Skeletal muscle tissue (tissue), 4 donors: ENCODE results near the gene CYGB. TPM values are rescaled to one million over a fixed set of nuclear protein-coding genes. Genes with fewer than 3 reads are reported as not detected.
A peak's percentile ranks its signal among the peaks of the same experiment; 100 is the strongest.

Source experiments
- H3K27ac ChIP-seq: one replicate; pipeline ENCODE4 v1.7.0; 2013; ENCODE audit warnings: mild to moderate bottlenecking, low read depth, low read length, inconsistent platforms
- H3K27me3 ChIP-seq, 3 donors: one replicate each; pipeline ENCODE4 v1.7.0; 2013; ENCODE audit warnings: low read length in 3 of 3; ENCODE audit not compliant: control insufficient read depth in 3 of 3, insufficient read depth in 3 of 3
- H3K36me3 ChIP-seq, 3 donors: one replicate each; pipeline ENCODE4 v1.7.0; 2013; ENCODE audit warnings: low read length in 3 of 3; ENCODE audit not compliant: control insufficient read depth in 3 of 3, insufficient read depth in 3 of 3
- H3K4me1 ChIP-seq, 3 donors: one replicate each; pipeline ENCODE4 v1.7.0; 2013; ENCODE audit warnings: low read length in 3 of 3, mild to moderate bottlenecking in 3 of 3; ENCODE audit not compliant: control insufficient read depth in 3 of 3, insufficient read depth in 3 of 3
- H3K4me3 ChIP-seq, 3 donors: one replicate each; pipeline ENCODE4 v1.7.0; 2013; ENCODE audit warnings: low read length in 3 of 3
- H3K9ac ChIP-seq, 3 donors: one replicate each; pipeline ENCODE4 v1.7.0; 2013; ENCODE audit warnings: low read length in 3 of 3, mild to moderate bottlenecking in 3 of 3, moderate library complexity in 2 of 3, low read depth in 1 of 3
- H3K9me3 ChIP-seq, 3 donors: one replicate each; pipeline ENCODE4 v1.7.0; 2013; ENCODE audit warnings: low read length in 3 of 3; ENCODE audit not compliant: control insufficient read depth in 3 of 3
- total RNA-seq: library from RNA; depleted of rRNA; stranded (reverse); fragments of >200 nt; gene quantifications from one replicate; pipeline ENCODE4 v1.2.3, GENCODE V29; 2014
- donor health status: Osteomylitis.

CYGB gene
- total RNA-seq, 1 donor from 2014 or later: 8.9 TPM

DNA sequence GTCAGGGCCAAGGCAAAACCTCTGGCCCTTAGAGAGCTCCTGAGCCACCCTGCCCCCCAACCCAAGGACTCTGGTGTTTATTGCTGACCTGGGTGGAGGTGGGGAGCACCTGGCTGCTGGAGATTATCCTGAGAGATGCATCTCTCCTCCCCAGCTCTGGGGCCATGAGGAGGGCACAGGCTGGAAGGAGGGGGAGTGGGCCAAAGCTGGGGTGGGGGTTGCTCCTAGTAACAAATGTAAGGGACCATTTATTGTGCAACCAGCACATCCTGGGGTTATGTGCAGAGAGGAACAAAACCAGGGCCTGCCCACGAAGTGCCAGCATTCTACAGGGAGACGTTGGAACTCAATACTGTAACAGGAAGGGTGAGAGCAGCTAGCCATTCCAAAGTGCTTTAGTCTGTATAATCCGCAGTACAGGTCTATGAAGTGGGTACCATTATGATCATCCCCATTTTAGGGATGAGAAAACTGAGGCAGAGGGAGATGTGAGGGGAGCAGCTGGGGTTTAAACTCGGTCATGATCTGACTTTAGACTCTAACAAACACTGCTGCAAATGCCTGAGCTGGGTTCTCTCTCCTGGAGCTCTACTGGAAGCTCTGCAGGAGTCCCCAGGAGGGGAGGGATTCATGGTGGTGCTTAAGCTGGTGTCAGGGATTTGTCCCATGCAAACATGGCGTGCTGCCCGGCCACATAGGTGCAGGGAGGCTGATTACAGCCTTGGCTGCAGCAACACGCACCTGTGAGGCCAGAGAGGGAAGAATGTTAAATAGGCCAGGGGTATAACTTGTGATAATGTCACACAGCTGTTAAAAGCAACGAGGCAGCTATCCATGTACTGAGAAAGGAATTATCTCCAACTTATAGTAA lies 34.9 kb downstream of the CYGB start:
- no peaks in the 10 kb centered on the region for H3K36me3 ChIP-seq
- peaks cover 39 to 48% (median 45%) of the 10 kb centered on the region in 3 donors for H3K4me1 ChIP-seq
- no peaks in the 10 kb centered on the region for H3K9me3 ChIP-seq
- no peak overlapping the region for H3K27ac ChIP-seq
- H3K9ac ChIP-seq: no peak overlapping the region
- no peak overlapping the region for H3K4me3 ChIP-seq
- H3K27me3 ChIP-seq: peaks cover 0 to 7% (median 0%) of the 10 kb centered on the region in 3 donors

DNA sequence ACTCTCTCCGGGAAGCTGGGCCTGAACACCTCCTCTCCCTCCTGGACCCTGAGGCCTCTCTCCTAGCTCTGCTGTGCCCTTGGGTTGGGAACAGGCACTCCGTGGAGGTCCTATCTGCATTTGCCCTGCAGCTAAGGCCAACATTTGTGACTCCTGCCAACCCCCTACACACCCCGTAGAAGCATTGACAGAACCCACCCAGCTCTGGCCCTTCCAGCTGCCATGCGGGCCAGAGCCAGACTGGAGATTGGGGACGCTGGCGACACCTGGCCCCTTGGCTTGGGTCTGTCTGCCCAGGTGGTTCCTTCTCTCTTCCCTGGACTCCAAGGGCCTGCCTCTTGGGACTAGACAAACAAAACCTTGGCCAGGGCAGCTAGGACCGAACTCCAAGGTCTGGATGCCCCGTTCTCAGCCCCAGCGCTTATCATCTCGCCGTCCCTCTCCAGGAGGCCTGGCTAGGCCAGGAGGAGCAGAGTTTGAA lies 35.6 kb downstream of the CYGB start:
- peak overlapping the region; percentile 68 to 81 (median 76) for H3K4me3 ChIP-seq
- H3K9me3 ChIP-seq: no peaks in the 10 kb centered on the region
- peak overlapping the region; percentile 73 for H3K27ac ChIP-seq
- H3K4me1 ChIP-seq: peaks cover 41 to 54% (median 51%) of the 10 kb centered on the region in 3 donors
- H3K9ac ChIP-seq: peak overlapping the region; percentile 38 to 87 (median 65)
- H3K27me3 ChIP-seq: peaks cover 0 to 4% (median 0%) of the 10 kb centered on the region in 3 donors
- no peaks in the 10 kb centered on the region for H3K36me3 ChIP-seq

DNA sequence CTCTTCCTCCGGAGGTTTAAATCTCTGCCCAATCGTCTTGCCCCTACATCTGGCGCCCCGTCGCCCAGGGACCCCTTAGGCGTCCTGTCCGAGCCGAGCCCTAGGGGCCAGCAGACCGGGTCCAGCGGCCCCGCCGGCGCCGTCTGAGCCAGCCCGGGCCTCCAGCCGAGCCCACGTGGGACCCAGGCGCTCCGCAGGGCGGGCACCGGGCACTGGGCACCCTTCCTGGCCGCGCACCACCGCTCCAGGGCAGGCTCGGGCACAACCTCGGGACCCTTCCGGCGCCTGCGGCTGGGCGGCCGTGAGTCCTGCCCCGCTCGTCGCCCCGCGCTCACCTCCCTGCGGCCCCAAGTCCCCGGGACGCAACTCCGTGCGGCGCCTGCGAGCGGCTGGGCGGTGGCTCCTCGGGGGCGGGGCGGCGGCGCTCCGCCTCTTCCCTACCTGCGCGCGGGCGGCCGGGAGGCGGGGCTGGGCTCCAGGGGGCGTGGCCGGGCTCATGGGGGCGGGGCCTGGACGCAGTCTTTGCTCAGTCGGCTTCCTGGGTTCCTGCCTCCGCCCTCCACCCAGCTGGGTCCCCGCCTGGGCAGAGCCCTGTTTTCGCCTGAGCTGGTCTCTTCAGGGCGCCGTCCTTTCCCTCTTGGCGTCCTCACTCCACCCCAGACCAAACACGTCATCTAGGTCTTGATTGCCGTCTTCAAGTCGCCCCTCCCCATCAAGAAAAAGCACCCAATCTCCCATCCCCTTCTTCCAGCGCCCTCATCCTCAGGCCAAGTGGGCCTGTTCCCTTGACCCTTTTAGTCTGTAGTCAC lies 36.3 kb downstream of the CYGB start, which contains the start of gene RHBDF2:
RHBDF2 (minus strand) TSS at position 406 of the 809 bp plus-strand sequence. CDS start 19,899 bp downstream, outside the sequence.
- Histone ChIP-seq H3K4me3 (peak within 1 kb of the TSS; percentile 70 to 83 (median 76)), H3K27me3 (no peaks in the 10 kb centered on the region), H3K36me3 (no peaks in the 10 kb centered on the region), H3K9ac (peak within 1 kb of the TSS; percentile 76 to 87 (median 85)), H3K9me3 (no peaks in the 10 kb centered on the region), H3K4me1 (peaks cover 38 to 53% (median 50%) of the 10 kb centered on the region in 3 donors), H3K27ac (peak within 1 kb of the TSS; percentile 73)

DNA sequence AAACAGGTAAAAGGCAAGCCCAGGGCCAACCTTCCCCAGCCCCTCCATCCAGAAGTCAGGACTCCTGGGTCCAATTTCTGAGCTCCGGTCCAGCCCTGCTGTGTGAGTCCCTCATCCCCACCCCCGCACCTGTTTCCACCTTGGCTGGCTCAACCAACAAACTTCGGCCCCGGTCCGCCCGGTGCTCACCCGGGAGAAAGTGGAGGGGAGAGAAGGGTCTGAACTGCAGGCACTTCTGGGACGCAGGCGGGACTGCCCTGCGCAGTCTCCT lies 36.8 kb downstream of the CYGB start:
- Histone ChIP-seq H3K27ac (peak overlapping the region; percentile 73), H3K9me3 (no peaks in the 10 kb centered on the region), H3K4me3 (peak overlapping the region; percentile 70 to 83 (median 76)), H3K4me1 (peaks cover 38 to 58% (median 54%) of the 10 kb centered on the region in 3 donors), H3K36me3 (no peaks in the 10 kb centered on the region), H3K27me3 (no peaks in the 10 kb centered on the region), H3K9ac (peak overlapping the region; percentile 76 to 87 (median 85))

DNA sequence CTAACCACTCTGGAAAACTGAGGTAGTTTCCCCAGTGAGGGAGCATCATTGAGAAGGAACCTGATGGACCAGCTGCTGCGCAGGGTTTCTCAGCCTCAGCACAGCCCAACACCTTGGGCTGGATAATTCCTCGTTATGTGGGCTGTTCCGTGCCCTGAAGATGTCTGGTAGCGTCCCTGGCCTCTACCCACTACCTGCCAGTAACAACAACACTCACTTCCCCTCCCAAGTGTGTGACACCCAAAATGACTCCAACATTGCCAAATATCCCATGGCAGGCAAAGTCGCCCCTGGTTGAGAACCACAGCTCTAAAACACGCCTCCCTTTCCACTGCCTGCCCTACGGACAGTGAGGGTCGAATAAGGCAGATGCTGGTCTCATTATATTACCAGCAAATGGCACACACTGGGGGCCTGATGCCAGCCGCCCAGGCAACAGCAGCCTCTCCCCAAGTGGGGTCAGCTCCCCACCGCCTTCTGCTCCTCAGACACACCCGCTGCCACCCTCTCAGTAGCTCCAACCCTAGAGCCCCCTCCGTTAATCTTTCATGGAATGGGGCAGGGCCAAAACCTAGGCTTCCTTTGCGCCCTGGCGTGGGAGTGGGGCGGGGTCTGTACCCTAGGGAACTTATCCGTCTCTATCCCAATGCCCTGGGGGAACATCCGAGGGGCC lies 37.3 kb downstream of the CYGB start:
- Histone ChIP-seq H3K27ac (peak overlapping the region; percentile 73), H3K4me1 (peaks cover 38 to 58% (median 57%) of the 10 kb centered on the region in 3 donors), H3K9ac (peak overlapping the region; percentile 76 to 87 (median 85)), H3K27me3 (no peaks in the 10 kb centered on the region), H3K4me3 (peak overlapping the region; percentile 70 to 83 (median 76)), H3K9me3 (no peaks in the 10 kb centered on the region), H3K36me3 (no peaks in the 10 kb centered on the region)

DNA sequence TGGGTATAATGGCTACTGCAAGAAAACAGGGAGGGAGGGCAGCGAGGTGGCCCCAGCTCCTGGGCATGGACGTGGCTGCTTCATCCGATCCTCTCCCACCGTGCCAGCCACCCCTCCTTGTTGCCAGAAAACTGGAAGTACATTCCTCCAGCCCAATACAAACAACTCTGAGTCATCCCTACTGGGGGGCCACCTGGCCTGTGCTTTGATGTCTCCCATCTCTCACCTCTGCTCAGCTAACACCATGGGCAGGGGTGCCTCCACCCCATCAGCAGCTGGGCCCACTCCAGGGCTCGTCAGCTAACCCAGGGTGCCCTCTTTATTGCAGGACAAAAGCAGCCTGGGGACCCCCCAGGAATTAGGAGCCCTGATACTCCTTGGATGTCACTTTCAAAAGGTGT lies 38.2 kb downstream of the CYGB start:
- H3K36me3 ChIP-seq: no peaks in the 10 kb centered on the region
- H3K27me3 ChIP-seq: no peaks in the 10 kb centered on the region
- H3K4me3 ChIP-seq: peak overlapping the region in 2 of 3 donors; percentile 24 to 76
- no peaks in the 10 kb centered on the region for H3K9me3 ChIP-seq
- H3K4me1 ChIP-seq: peaks cover 38 to 58% (median 58%) of the 10 kb centered on the region in 3 donors
- H3K27ac ChIP-seq: peak overlapping the region; percentile 90
- H3K9ac ChIP-seq: peak overlapping the region in 2 of 3 donors; percentile 85 to 87

DNA sequence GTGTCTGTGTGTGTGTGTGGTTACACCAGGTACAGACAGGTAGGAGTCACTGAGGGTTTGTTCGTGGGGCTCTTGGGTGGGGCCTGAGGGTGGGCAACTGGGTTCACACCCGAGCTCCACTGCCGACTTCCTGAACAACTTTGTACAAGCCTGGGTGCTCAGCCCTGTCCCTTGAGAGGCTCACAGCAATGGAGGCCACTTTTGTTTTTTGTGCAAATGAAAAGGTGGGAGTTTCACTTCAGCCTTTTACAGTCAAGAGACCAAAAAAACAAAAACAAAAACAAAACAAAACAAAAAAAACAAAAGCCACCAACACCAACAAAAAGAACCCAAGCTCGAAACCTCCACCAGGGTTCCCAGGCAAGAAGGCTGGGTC lies 38.6 kb downstream of the CYGB start:
- H3K36me3 ChIP-seq: no peaks in the 10 kb centered on the region
- H3K9me3 ChIP-seq: no peaks in the 10 kb centered on the region
- peaks cover 38 to 61% (median 58%) of the 10 kb centered on the region in 3 donors for H3K4me1 ChIP-seq
- H3K9ac ChIP-seq: peak overlapping the region; percentile 69 to 87 (median 85)
- H3K27me3 ChIP-seq: no peaks in the 10 kb centered on the region
- H3K4me3 ChIP-seq: peak overlapping the region in 2 of 3 donors; percentile 24 to 67
- H3K27ac ChIP-seq: peak overlapping the region; percentile 90

DNA sequence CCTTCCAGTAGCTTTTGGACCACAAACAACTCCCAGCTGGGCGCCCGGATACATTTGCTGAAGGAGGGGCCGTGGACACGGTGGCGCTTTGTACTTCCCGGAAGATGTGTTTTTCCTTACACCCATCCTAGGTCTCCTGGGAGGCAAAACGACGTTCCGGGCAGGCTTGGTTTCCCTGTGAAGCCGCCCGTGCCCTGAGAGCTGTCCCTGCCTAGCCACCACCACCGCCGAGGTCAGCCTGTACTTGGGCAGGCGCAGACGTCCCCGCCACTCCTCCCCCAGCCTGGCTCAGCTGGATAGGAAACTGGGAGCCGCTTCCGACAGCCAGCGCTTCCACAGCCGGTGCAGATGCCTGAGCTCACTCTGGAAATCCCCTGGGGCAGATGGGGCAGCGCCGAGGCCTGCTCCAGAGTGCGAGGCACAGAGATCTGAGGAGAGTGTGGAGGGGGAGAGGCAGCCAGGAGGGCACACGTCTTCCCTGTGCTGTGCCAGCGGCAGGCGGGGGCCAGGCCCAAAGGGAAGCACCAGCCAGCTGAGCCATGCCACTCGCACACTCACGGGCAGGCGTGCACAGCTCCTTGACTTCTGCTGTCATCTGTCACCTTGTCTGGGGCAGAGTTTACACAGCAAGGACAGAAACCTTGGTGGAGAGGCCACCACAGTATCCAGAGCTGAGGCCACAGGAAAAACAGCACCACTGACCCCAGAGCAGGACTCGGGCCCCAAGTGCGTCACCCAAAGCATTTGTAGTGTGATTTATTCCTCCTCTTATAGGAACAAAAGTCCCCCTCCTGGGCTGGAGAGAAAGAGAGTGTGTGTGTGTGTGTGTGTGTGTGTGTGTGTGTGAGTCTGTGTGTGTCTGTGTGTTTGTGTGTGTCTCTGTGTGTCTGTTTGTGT lies 39.3 kb downstream of the CYGB start:
- Histone ChIP-seq H3K9ac (peak overlapping the region; percentile 72 to 87 (median 75)), H3K4me3 (peak overlapping the region; percentile 43 to 67 (median 61)), H3K27me3 (no peaks in the 10 kb centered on the region), H3K36me3 (no peaks in the 10 kb centered on the region), H3K4me1 (peaks cover 43 to 67% (median 64%) of the 10 kb centered on the region in 3 donors), H3K9me3 (no peaks in the 10 kb centered on the region), H3K27ac (peak overlapping the region; percentile 90)

DNA sequence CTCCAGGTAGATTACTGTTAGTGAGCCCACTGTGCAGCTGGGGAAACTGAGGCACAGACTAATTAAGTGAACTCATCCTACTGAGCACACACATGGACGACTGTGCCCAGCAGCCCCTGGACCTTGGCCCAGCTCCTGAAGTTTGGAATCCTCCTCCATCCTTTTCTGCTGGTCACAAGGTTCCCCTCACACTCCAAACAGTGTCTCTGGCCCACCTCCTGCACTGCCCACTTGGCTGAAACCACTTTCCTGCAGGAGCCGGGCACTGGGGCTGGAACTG lies 39.9 kb downstream of the CYGB start:
- Histone ChIP-seq H3K9ac (peak overlapping the region; percentile 72 to 87 (median 75)), H3K36me3 (no peaks in the 10 kb centered on the region), H3K4me1 (peaks cover 49 to 73% (median 70%) of the 10 kb centered on the region in 3 donors), H3K27me3 (no peaks in the 10 kb centered on the region), H3K4me3 (peak overlapping the region; percentile 43 to 66 (median 61)), H3K9me3 (no peaks in the 10 kb centered on the region), H3K27ac (peak overlapping the region; percentile 90)
